ENCODE measurements around the gene RNF7.
"Not testable (repeated sequence)": the region's sequence is repeated elsewhere in the genome, so short reads cannot be mapped to it uniquely, and the experiment has no call there.

The RNF7 gene

DNA sequence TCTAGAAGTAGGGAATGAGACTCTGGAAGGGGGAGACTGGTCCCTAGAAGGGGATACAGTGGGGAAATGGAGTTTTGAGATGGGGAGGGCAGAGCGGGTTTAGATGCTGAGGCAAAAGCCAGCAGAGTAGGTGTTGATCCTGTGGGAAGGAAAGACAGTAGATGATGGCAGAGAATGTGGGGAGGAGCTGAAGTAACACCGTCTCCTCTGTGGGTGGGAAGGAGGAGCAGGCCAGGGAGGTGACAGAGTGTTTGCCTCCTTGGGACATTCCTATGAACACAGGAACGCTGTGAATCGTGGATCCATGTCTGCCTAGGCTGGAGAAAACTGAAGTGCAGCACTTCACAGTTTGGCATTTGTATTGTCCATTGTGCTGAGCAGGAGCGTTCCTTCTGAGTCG lies 45.5 kb downstream of the RNF7 start:
- no peak for DNase-seq

DNA sequence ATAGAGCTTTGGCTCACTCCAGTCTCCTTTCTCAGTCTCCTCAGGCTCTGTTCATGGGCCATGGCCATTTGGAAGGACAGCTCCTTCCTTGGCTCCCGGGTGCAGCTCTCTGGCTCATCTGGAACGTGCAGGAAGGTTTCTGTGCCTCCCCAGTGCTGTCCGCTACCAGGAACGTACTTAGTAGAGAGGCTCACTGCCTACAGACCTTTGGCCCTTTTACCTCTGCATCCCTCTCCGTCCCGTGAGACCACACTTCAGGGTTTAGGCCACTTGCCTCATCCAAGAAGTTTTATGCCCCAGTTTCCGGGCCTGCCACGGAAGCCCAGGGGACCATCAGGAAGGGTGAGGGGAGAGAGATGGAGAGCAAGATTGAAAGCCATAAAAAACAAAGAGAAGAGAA lies 46.0 kb downstream of the RNF7 start:
- no peak for DNase-seq

DNA sequence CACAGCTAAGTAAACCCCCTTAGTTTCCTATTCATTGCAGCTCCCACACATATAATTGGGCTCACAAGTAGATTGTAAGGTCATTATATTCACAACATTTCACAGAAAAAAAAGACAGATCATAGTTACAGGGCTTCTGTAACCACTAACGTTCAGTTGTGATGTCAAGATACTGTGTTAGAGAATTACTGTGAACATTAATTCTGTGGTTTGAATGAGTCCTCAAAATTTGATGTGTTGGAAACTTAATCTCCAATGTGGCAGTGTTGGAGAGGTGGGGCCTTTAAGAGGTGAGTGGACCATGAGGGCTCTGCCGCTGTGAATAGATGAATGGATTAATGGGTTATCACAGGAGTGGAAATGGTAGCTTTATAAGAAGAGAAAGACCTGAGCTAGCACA lies 46.4 kb downstream of the RNF7 start:
- no peak for DNase-seq

DNA sequence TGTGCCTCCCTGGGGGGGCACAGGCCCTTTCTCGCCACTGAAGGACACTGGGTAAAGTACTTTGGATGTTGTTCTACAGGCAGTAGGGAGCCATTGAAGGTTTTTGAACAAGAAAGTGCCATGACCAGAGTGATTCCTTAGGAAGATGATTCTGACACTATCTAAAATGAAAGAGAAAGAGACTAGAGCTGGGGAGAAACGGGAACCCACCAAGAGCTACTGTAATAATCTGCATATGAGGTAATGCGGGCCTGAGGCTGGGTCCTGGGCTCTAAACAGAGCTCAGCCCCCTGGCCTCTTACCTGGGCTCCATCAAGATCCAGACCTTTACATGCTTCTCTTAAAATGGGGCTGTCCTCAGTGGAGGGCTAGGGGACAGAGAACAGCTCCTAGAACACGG lies 50.1 kb downstream of the RNF7 start:
- no peak for DNase-seq

DNA sequence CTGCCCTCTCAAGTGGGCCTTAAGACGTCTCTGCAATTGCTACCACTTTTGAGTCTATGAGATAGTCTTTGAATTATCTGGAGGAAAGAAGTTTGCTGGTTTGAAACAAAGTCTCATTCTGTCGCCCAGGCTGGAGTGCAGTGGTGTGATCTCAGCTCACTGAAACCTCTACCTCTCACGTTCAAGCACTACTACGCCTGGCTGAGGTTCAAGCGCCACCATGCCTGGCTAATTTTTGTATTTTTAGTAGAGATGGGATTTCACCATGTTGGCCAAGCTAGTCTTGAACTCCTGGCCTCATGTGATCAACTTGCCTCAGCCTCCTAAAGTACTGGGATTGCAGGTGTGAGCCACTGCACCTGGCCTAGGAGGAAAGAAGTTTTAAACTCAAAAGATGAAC lies 50.7 kb downstream of the RNF7 start:
- not testable (repeated sequence) for DNase-seq

DNA sequence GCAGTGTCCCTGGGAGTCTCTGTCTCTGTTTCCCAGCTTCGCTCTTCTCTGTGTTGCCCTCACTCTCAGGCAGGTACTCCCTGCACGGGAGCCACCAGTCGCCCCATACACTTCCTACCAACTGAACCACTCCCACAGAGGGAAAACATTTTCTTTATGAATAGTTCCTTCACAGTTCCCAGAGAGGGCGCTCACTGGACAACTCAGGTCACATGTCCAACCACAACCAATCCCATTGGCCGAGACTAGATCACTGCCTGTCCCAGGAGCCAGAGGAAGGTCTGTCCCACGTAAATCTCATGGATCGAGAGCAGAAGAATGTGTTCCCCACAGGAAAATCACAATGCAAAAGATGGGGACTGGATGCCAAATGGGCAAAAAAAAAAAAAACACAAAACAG lies 51.2 kb downstream of the RNF7 start:
- DNase-seq: no peak

DNA sequence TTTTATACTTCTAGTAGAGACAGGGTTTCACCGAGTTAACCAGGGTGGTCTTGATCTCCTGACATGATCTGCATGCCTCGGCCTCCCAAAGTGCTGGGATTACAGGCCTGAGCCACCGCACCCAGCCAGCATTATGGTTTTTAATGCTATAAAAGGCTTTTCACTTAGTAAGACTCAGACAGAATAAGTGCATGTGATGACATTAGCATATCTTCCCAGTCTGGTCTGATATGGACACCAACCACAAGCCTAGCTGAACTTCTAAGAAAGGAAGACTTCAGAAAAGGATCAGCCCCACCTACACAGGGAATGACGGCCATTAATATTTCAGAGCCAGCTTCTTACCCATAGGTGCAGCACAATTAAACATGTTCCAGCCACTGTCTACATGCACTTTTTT lies 52.1 kb downstream of the RNF7 start:
- no peak for DNase-seq

DNA sequence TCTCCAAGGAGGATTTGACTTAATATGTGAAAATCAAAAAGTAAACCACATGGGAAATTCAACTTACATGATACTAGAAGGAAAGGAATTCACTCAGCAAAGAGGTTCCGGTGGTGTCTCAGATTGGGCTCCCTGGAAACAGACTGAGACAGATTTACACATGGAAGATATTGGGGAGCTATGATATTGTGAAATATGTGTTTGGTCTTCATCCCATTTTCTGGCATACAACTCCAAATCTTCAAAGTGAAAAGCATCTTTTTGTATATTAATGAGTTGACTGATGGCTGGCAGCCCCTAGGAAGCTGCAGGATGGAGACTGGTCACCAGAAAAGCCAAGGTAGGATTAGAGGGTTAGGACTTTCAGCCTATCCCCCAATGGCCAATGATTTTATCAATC lies 54.4 kb downstream of the RNF7 start:
- no peak for DNase-seq

DNA sequence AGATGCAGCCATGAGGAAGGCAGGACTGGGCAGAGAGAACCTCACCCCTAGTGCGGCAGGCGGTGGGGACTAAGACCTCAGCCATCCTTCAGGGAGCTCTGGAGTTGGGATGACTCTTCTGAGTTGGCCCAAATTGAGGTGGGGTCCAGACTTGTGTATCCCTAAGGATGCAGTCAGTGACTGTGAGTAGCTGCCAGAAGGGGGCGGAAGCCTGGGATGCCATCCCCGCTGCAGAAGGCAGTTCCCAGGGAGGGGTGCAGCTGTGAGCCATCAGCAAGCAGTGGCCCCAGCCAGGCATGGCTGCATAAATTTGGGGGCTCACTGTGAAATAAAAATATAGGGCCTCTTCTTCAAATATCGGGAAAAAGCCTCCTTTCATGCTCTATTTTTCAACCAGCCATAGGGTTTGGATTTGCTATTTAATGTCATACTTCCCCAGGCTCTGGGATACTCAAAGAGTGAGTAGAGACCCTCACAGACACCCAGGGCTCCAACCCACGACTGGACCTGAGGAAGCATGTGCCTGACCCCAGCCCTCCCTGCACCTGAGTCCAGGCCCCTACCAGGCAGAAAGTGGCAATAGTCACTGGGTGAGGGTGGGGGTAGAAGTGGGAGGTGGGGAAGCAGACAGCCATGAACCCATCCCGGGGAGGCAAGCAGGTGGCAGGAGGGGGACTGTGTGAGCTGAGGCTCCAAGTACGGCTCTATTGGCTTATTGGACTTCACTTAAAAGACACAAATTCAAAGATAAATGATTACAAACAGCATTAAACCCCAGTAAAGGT lies 55.6 kb downstream of the RNF7 start:
- DNase-seq: no peak

DNA sequence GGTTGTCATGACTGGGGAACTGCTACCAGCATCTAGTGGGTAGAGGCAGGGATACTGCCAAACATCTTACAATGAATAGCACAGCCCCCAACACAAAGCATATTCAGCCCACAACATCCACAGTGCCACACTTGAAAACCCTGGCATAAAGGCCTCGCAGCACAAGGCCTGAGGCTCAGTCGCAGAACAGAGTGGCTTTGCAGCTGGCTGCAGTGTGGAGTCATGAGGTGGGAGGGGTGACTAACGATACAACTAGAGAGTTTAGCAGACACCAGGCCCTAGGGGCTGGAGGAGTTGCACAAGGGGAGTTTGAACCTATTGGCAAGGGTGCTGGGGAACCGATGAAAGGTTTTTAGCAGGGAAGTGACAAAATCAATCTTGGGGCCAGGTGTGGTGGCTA lies 57.2 kb downstream of the RNF7 start:
- no peak for DNase-seq

DNA sequence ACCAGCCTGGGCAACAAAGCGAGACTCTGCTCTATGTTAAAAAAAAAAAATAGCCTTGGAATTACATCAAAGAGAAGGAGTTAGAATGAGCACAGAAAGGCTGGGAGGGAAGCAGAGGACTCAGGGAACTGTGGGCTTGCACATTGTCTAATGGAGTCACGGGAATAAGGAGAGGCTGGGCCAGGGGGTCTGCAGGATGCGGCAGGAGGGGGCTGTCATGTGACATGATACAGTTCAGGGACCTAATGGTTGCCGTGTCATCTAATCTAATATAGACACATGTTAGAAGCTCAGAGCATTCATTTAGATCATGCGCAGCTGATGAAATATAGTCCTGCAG lies 57.6 kb downstream of the RNF7 start:
- DNase-seq: no peak

DNA sequence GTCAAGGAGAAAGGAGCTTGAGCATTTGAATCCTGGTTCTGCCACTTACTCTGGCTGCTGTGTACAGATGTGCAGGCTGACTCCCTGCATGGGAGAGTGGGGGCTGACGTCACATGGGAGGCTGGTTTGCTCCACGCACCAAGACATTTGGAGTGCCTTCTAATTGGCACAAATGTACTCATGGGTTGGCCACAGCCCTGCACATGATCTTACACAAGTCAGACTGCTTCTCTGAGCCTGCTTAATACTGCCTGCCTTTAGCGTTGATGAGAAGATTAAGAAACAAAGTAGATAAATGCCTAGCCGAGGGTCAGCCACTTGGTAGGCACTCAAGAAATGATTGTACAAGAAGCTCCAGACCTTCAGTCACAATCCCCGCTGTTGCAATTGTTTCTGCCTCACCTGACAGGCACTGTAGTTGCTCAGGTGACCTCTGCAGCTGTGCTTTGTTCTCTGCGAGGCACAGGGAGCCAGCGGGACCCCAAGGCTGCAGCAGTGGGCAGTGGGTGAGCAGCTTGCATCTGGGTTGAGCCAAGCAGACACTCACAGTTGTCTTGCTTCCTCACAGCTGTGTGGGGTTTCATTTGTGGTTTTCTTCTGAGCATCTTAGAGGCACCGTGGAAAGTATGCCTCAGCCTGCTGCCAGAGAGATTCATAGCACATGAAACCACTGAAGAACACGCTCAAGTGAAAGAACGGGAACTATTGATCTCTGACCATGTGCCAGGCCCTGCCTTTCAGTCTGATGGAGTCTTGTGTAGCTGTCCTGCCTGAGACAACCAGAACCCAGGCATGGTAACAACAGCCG lies 58.2 kb downstream of the RNF7 start:
- no peak for DNase-seq
